ENCODE measurements around the gene BPIFB3.
"Not testable (repeated sequence)": the region's sequence is repeated elsewhere in the genome, so short reads cannot be mapped to it uniquely, and the experiment has no call there.

Gene BPIFB3

DNA sequence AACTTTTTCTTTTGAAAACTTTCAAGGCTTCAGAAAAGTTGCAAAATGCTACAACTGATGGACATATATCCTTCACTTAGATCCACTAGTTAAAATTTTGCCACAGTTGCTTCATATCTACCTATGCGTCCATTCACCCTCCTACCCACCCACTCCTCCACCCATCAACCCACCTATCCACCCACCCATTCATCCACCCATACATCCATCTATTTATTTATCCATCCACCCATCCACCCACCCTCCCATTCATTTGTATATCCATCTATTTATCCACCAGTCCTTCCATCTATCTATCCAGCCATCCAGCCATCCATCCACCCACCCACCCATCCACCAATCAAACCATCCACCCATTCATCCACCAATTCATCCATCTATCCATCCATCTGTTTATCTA is 39.4 kb downstream of the BPIFB3 start:
- no peak for DNase-seq

DNA sequence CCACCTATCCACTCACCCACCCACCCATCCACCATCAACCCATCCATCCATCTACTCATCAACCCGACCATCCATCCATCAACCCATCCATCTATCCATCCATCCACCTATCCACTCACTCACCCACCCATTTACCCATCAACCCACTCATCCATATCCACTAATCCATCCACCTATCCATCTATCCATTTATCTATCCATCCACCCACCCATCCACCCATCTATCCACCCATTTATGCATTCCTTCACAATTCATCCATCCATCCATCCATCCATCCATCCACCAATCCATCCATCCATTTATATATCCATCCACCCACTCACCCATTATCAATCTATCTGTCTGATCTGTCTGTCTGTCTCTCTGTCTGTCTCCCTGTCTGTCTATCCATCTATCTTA is 39.9 kb downstream of the BPIFB3 start:
- no peak for DNase-seq

DNA sequence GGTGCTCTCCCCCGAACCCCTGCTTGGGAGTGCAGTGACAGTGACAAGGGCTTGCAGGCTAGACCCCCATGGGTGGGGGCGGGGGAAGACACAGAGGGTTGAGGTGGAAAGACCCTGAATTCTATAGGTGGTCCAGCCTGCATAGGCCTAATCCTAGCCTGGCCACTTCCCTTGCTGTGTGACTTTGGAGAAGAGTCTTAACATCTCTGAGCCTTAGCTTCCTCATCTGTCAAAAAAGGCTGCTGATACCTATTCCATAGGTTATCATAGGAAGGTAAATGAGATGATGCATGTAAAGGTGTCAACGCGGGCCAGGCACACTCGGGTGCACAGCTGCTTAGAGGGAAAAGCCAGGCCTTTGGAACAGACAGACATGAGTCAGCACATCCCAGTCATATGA is 41.5 kb downstream of the BPIFB3 start:
- DNase-seq: no peak

DNA sequence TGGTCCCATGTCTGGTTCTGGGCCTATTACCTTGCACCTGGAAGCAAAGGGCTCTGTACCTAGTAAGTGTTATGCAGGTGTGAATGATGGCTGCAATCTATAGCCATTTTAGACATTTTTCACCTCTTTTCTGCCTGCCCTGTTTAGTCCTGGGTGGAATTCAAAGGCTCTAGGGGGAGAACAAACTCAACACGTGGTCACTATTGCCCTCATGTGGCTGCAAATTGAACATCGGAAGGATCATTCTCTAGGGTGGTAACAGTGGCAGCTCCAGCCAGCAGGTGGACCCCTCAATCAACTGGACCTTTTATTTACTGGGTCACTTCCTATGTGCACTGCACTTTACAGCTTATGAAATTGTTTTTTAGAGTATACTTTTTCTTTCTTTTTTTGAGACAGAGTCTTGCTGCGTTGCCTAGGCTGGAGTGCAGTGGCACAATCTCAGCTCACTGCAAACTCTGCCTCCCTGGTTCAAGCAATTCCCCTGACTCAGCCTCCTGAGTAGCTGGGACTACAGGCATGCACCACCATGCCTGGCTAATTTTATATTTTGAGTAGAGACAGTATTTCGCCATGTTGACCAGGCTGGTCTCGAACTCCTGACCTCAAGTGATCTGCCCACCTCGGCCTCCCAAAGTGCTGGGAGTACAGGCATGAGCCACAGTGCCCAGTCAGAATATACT is 42.3 kb downstream of the BPIFB3 start:
- DNase-seq: not testable (repeated sequence)

DNA sequence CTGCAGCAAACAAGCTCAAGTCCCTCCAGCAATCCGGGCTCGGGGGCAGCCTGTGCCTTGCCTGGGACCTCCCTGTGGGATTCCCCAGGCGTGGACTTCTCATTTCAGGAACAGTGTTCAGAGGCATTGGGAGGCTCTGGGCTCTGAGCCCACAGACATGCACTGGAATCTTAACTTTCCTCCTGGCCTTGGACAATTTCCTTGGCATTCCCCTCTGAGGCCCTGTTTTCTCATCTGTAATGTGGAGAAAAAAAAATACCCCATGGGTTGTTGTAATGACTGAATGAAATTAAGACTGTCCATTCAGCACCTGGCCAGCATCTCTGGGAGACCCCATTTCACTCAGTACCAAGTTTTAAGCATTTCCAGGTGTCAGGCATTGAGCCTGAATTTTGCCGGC is 43.3 kb downstream of the BPIFB3 start:
- DNase-seq: no peak

DNA sequence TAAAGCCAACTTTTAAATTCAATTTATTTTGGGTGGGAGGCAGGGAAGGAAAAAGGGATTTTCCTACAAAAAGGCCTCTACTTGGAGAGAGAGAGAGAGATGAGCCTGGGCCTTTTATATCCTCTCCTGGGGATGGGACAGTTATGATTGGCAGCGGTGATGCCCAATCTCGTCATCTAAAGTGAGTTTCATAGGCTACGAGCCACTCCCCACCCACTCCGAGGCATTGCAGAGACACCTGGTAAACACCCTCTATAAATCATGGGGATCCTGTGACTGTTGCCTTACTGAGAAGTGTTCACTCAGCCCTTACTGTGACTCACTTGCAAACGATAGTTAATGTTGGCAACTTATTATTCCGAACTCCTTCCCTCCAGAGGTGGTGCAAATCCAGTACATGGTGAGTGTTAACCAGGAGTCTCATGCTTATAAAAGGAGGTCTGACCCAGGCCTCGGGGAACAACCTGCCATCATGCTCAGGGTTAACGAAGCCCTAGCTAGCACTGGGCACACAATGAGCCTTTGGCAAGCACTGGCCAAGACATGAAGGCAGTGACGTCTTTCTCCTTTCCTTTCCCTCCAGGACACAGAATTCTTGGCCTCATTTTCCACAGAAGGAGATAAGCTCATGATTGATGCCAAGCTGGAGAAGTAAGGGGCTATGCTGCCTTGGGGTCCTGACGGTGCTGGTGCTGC is 46.3 kb downstream of the BPIFB3 start:
- DNase-seq: no peak

DNA sequence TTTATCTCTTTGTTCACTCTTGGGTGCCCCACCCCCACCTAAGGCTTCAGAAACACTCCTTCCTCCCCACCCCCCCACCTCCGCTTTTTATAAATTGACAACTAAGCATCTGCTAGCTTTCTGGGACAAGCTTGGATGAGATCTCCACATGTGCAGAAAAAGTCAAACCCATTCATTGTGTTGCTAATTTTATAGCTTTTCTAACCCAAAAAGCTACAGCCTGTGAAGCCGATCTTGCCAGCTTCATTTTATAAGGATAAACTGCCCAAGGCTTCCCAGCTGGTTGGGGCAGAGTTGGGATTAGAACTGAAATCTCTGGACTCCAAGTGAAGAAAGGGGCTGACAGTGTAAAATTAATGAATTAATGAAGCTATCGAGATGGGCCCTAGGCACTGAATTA is 49.9 kb downstream of the BPIFB3 start:
- DNase-seq: no peak

DNA sequence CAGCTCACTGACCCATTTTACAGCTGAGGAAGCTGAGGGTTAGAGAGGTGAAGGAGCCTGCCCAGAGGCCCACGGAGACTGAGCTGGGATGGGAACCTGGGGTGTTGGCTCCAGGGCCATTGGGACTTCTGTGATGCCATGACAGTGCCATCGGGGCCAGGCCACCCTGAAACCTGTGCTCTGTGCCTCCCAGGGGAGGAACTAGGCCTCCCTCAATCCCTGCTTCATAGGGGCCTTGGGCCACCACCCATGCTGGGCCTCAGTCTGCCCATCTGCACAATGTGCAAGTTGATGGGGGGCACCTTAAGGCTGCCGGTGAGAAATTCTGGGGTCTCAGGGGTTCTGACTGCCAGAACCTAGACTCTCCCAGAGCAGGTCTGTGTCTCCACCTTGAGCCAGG is 50.6 kb downstream of the BPIFB3 start:
- DNase-seq: no peak

DNA sequence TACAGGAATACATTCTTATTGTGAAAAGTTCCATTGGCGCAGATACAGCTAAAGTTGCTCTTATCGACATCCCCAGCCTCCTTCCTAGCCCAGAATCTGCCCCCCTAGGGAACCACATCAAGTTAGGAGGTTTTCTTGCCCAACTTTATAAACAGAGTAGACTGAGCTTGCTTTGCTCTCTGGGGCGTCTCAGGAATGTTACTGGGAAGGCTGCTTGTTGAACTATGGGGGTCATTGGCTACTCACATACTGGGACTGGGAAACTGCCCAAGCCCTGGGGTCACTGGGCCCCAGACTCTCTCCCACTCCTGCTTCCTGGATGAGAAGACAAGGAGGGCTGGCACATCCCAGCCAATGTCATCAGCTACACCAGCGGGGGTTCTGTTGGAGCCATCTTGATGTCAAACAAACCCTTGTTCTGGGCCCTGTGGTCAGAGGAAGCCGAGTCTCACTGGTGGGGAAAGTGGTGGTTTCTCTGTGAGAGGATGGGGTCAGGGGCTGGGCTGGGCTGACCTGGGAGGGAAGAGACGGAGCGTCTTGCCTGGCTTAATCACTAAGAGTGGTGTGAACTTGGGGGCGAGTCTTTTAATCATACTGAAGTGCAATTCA is 51.7 kb downstream of the BPIFB3 start:
- no peak for DNase-seq

DNA sequence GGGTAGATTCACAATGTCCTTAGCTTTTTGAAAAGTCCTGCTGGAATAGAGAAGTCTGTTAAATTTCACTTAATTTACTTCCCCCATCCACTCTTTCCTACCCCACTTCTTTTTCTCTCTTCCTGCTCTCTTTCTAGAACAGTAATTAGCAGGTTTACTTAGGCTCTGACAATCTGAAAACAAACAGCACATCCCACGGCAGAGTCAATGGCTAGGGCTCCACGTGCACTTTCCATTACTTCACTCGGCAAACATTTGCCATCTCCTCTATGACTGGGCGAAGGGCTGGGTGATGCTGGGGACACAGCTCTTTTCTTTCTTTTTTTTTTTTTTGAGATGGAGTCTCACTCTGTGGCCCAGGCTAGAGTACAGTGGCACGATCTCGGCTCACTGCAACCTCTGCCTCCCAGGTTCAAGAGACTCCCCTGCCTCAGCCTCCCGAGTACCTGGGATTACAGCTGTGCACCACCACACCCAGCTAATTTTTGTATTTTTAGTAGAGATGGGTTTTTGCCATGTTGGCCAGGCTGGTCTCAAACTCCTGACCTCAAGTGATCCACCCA is 52.4 kb downstream of the BPIFB3 start:
- DNase-seq: not testable (repeated sequence)

DNA sequence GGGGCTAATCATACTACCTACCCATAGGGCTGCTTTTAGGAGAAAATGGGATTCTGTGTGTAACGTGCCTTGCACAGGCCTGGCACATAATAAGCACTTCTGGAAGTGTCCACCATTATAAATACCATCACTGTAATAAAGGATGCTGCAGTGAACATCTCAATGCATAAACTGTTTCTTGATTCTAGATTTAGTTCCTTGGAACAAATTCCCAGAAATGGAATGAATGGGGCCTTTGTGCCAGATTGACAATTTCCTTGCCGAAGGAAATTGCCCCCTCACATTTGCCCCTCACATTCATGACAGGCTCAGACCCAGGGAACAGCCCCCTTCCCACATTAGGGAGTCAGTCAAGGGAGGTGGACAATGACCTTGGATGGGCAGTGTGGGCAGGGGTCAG is 55.0 kb downstream of the BPIFB3 start:
- DNase-seq: no peak

DNA sequence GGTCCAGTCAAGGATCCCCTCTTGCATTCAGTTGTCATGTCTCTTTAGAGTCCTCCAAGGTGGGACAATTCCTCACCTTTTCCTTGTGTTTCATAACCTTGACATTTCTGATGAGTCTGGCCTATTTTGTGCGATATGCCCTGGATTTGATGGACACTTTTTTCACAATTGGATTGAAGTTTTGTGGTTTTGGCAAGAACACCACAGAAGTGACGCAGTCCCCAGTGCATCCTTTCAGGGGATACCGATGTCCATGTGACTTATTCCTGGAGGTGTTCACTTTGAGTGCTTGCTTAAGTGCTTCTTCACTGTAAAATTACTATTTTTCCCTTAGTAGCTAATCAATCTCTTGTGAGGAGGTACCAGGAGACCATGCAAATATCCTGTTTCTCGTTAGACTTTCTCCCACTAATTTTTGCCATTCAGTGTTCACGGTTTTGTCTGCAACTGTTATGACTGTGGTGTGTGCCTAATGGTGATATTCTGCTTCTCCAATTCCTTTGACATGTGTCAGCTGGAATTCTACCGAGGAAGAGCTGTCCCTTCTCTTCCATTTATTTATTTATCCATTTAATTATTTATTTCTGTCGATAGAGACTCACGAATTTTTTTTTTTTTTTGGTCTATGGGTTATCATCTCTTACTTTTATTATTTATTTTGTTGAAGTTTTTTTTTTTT is 56.6 kb downstream of the BPIFB3 start:
- no peak for DNase-seq

DNA sequence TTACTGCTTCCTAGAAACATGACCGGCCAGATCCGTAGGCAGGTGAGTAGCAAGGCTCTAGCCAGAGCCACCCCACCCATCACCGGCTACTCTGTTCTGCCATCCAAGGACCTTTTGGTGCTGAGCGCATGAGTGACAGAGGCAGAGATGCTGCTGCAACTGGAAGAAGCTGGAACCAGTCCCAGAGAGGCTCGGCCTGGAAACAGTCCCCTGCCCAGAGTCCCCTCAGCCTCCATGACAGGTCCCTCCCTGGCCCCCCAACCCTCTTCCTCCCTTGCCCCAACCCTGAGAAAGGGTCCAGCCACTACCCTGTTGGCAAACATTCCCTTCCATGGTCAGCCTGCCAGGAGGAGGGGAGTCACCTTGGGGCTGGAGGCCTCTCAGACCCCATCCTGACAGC is 57.6 kb downstream of the BPIFB3 start:
- DNase-seq: no peak

DNA sequence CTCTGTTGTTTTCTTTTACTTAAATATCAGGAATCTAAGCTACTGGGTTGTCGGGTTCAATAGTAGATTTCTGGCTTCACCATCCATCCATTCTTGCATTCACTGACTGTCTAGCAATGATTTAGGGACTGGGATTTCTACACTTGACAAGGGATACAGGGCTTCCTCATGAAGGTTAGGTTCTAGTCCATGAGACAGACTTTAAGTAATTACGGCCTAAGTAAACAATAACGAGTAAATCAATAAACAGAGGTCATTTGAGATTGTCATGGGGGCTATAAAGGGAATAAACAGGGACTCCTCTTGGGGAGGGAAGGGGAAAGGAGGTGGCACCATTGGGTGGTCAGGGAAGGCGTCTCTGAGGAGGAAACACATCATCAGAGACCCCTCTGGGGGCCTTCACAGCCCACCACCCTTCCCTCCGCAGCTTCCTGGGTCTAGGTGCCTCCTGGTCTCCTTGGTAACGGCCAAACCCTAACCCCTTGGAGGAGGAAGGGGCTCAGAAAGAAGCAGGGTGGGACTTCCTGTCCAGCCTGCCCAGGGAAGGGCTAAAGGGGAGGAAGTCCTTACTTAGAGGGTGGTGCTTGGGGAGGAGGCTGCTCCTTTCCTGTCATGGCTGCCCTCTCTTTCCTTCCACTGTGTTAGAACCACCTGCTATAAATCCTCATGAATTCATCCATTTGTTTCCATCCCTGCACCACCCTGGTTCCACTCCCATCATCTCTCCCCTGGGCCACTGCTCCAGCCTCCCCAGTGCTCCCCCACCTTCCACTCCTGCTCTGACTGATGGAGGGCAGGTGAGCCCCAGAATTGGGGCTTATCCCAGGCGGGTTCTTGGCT is 59.1 kb downstream of the BPIFB3 start:
- no peak for DNase-seq

DNA sequence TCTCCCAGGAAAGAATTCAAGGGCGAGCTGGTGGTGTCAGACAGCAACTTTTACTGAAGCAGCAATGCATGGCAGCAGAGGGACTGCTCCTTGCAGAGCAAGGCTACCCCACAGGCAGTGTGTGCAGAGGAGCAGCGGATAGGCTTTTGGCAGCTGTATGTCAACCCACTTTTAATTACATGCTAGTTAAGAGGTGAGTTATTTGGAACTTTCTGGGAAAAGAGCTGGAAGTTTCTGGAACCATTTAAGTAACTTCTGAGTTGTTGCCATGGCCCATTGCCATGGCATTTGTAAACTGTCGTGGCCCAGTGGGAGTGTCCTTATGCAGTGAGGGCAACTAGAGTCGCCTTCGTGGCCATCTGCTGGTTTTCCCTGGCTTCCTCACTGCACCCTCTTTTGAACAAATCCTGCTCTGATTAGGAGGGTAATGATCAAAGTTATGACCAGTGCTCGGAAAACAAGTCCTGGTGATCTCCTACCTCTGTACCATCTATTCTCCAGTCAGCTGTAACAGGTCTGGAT is 59.7 kb downstream of the BPIFB3 start:
- DNase-seq: no peak

DNA sequence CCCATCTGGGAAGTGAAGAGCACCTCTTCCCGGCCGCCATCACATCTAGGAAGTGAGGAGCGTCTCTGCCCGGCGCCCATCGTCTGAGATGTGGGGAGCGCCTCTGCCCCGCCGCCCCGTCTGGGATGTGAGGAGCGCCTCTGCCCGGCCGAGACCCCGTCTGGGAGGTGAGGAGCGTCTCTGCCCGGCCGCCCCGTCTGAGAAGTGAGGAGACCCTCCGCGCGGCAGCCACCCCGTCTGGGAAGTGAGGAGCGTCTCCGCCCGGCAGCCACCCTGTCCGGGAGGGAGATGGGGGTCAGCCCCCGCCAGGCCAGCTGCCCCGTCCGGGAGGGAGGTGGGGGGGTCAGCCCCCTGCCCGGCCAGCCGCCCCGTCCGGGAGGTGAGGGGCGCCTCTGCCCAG is 61.8 kb downstream of the BPIFB3 start:
- DNase-seq: not testable (repeated sequence)

DNA sequence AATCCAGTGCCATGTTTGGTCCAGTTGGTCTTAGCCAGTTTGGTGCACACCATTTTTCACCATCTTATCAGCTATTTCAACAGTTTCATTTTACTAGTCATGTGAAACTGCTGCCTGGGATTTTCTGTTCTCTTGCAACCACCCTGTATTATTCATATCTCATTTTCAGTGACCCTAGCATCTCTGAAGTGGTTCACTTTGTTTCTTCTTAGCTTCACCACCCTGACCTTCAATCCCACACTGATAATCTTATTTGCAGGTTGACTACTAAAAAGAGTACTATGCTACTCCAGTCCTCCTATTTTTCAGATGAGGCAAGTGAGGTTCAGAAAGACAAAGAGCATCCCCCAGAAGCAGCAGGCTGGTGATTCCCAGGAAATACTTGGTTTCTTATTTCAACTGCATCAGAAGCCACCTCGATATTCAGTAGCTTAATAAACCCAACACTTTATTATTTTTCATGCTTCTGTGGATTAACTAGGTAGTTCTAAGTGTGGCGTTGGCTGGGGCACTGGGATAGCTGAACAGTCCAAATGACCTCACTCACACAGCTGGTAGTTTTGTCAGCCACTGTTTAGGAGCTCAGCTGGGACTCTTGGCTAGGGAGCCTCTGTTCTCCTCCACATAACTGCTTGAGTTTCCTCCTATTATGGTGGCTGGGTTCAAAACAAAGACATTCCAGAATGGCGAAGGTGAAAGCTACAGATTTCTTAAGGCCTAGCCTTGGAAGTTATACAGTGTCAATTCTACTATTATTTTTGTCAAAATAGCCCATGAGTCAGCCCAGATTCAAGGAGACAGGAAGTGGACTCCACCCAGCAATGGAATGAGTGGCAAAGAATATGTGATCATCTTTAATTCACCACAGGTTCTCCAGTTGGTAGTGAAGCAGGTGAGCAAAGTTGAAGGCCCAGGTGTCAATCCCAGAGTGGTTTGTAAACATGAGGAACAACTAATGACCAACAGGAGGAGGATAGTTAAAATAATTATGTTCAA is 66.3 kb downstream of the BPIFB3 start:
- no peak for DNase-seq

DNA sequence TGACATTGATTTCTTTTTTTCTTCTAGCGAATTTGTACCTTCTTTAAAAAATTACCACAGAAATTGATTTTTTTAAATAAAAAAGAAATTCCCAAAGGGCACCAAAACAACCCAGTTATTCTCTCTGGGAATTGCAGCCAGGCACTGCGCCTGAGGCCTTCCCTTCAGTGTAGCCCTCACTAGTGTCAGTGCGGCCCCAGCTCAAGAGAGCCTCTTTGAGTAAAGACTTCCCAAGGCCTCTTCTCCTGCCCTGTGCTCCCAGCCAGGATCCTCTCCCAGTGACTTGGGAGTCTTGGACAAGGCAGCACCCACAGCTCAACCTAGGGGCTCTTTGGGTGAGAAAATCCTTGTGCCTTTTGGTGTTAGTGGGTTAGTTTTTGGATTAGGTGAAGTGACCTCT is 67.2 kb downstream of the BPIFB3 start:
- no peak for DNase-seq

DNA sequence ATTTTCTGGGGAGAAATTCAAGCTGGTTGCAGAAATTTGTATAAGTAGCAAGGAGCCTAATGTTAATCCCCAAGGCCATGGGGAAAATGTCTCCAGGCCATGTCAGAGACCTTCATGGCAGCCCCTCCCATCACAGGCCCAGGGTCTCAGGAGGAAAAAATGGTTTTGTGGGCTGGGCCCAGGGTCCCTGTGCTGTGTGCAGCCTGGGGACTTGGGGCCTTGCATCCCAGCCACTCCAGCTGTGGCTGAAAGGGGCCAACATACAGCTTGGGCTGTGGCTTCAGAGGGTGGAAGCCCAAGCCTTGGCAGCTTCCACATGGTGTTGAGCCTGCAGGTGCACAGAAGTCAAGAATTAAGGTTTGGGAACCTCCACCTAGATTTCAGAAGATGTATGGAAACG is 68.6 kb downstream of the BPIFB3 start:
- not testable (repeated sequence) for DNase-seq
